Heart left ventricle (tissue), 16 donors: ENCODE measurements around the gene PLEKHD1. TPM values are rescaled to one million over a fixed set of nuclear protein-coding genes. Genes with fewer than 3 reads are reported as not detected.
"Not testable (repeated sequence)": the region's sequence is repeated elsewhere in the genome, so short reads cannot be mapped to it uniquely, and the experiment has no call there.

Experiments used
- ATAC-seq, 4 donors: fragments of 200-7000 bp; cut with Tn5 transposase; one replicate each; pipeline ENCODE4 v1.9.1; 2020 to 2022; ENCODE audit warnings: moderate library complexity in 4 of 4, mild to moderate bottlenecking in 3 of 4, moderate number of reproducible peaks in 1 of 4
- DNase-seq, 5 donors: peaks; one replicate each; pipeline ENCODE4 v3.0.0-alpha.2; 2020
- H3K27ac ChIP-seq, 12 donors: fragments of 200-600 bp; sonication (generic) in 4 of 12; one replicate each; pipeline versions ENCODE4 v1.5.0 to v1.8.0; 2016 to 2022; ENCODE audit warnings: mild to moderate bottlenecking in 2 of 12
- H3K27me3 ChIP-seq, 9 donors: fragments of 200-600 bp; sonication (generic) in 2 of 9; one replicate each; pipeline versions ENCODE4 v1.5.1 to v1.8.0; 2016 to 2022; ENCODE audit warnings: mild to moderate bottlenecking in 3 of 9
- H3K36me3 ChIP-seq, 9 donors: fragments of 200-600 bp; sonication (generic) in 2 of 9; one replicate each; pipeline versions ENCODE4 v1.5.0 to v1.8.0; 2018 to 2022; ENCODE audit warnings: mild to moderate bottlenecking in 2 of 9
- H3K4me1 ChIP-seq, 12 donors: fragments of 200-600 bp; sonication (generic) in 4 of 12; one replicate each; pipeline versions ENCODE4 v1.5.0 to v1.8.0; 2016 to 2022; ENCODE audit warnings: mild to moderate bottlenecking in 3 of 12
- H3K4me3 ChIP-seq, 12 donors: fragments of 200-600 bp; sonication (generic) in 4 of 12; one replicate each; pipeline versions ENCODE4 v1.5.0 to v1.8.0; 2017 to 2022; ENCODE audit warnings: mild to moderate bottlenecking in 9 of 12, moderate library complexity in 4 of 12
- H3K9me3 ChIP-seq, 12 donors: fragments of 200-600 bp; sonication (generic) in 4 of 12; one replicate each; pipeline versions ENCODE4 v1.5.0 to v1.8.0; 2016 to 2022; ENCODE audit warnings: mild to moderate bottlenecking in 1 of 12
- POLR2A ChIP-seq, 2 donors: fragments of 450-650 bp; IDR thresholded peaks; one replicate each; pipeline ENCODE4 v1.6.1; 2017; ENCODE audit warnings: antibody characterized with exemption in 2 of 2, mild to moderate bottlenecking in 2 of 2, moderate library complexity in 2 of 2
- WGBS, 4 donors: extraction: QIAGEN DNeasy Blood & Tissue Kit in 2 of 4; methylation state at CpG; one replicate each; pipeline versions ENCODE4 v1.1.5 to v1.1.7; 2013 to 2018; 5-methylcytosine and 5-hydroxymethylcytosine counted together
- intact Hi-C, 10 donors: fragments of 100-400 bp; cut with DNase I; formaldehyde crosslinking; loops; one replicate each; pipeline versions ENCODE4 v1.11.1 to v1.14.2; 2022
- polyA plus RNA-seq, 2 donors: library from polyadenylated mRNA; stranded (reverse); fragments of 200-250 nt; gene quantifications; one replicate each; pipeline ENCODE4 v1.2.3, GENCODE V29; 2013
- total RNA-seq, 9 donors: library from RNA; depleted of rRNA in 2 of 9; stranded (reverse); fragments of >200 nt in 2 of 9; fragmentation: NEBNext Ultra II Directional in 3 of 9; extraction: Animal tissue kit (Norgen Biotek cat#: 25700) in 3 of 9; gene quantifications; one replicate each; pipeline versions ENCODE4 v1.1.0 to v1.2.4, GENCODE V29; 2016 to 2023
- TF ChIP-seq, protein P1 (sequence below), 12 donors: fragments of 200-600 bp; sonication (generic) in 4 of 12; IDR thresholded peaks; one replicate each; pipeline versions ENCODE4 v1.5.0 to v1.8.0; 2018 to 2022; ENCODE audit warnings: antibody characterized with exemption in 12 of 12, mild to moderate bottlenecking in 5 of 12
- donor health status: ischemic (EF 13 %, LVEDD 7.1; RV severe dilation, severe dysfunction).
- donor health status: healthy with polysubstance abuse.
- donor health status: DM: no; HTN: yes; CAD: no.
- donor health status: DM: no; HTN: no; CAD: no.
- donor health status: ischemic (EF 25% LVEDD 6.9; RV normal size, moderate dysfunction).
- donor health status: ischemic (EF 25% LVEDD 5.7; RV mildly dilated, moderate dysfunction).
- donor health status: healthy.
- donor health status: DM: yes; HTN: yes; CAD: no.
- donor health status: ischemic (EF 35%, LVEDD 5.7; RV mildly dilated, moderate dysfunction).
- donor health status: nonischemic (EF 11% LVEDD 7.7; RV severe dilation, severe dysfunction).
- donor health status: DM: yes; HTN: yes; CAD: no.
- donor health status: PGD.
- donor health status: ischemic (EF 29% LVEDD 5.4; RV normal size, mild dysfunction).
- donor health status: nonischemic (EF 23%, LVEDD 6.1; RV moderate dilation, normal function).

PLEKHD1 gene
- total and polyA plus RNA-seq, 11 donors, result 0.04 to 0.45 (median 0.12) TPM; not detected in 4

DNA sequence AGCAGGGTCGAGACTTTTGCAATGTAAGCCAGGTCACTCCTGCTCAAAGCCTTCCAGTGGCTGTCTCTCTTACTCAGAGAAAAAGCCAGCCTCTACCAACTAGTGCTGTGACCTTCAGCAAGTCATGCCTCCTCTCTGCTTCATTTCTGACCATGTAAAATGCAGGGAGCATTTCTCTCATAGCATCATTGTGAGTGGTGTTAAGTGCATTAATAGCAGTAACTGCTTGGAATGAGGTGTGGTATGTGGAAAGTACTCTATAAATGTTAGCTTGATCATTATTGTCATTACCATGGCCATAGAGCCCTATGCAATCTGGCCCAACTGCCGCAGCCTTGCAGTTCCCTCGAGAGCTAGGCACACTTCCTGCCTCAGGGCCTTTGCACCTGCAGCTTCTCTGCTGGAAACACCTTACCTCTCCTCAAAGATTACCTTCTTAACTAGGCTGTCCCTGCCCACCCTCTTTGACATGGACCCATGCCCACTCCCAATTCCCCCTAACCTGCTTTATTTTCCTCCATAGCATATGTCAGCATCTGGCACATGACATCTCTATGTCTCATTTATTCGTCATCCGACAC is 10.9 kb downstream of the PLEKHD1 start:
- Histone ChIP-seq H3K27ac (no peak overlapping the region), H3K4me1 (no peaks in the 10 kb centered on the region), H3K36me3 (no peaks in the 10 kb centered on the region), H3K9me3 (no peaks in the 10 kb centered on the region), H3K4me3 (no peak overlapping the region), H3K27me3 (no peaks in the 10 kb centered on the region)
- intact Hi-C loops, result no loop called here
- ATAC-seq (no peak), DNase-seq (no peak)
- TF ChIP-seq POLR2A (IDR thresholded peaks at IDR 0.05), result no peak
- TF ChIP-seq, protein P1, sequence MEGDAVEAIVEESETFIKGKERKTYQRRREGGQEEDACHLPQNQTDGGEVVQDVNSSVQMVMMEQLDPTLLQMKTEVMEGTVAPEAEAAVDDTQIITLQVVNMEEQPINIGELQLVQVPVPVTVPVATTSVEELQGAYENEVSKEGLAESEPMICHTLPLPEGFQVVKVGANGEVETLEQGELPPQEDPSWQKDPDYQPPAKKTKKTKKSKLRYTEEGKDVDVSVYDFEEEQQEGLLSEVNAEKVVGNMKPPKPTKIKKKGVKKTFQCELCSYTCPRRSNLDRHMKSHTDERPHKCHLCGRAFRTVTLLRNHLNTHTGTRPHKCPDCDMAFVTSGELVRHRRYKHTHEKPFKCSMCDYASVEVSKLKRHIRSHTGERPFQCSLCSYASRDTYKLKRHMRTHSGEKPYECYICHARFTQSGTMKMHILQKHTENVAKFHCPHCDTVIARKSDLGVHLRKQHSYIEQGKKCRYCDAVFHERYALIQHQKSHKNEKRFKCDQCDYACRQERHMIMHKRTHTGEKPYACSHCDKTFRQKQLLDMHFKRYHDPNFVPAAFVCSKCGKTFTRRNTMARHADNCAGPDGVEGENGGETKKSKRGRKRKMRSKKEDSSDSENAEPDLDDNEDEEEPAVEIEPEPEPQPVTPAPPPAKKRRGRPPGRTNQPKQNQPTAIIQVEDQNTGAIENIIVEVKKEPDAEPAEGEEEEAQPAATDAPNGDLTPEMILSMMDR (IDR thresholded peaks at IDR 0.05), result no peak
- WGBS, 4 donors, result 88 to 94% (median 90%) methylated on average over 5 of the region's 5 CpGs

DNA sequence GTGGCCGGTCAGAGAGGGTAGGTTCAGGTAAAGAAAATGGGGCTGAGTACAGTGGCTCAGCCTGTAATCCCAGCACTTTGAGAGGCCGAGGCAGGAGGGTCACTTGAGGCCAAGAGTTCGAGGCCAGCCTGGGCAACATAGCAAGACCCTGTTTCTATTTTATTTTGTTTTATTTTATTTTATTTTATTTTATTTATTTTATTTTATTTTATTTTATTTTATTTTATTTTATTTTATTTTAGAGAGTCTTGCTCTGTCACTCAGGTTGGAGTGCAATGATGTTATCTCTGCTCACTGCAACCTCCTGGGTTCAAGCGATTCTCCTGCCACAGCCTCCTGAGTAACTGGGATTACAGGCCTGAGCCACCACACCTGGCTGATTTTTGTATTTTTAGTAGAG is 13.3 kb downstream of the PLEKHD1 start:
- 91 to 96% (median 94%) methylated on average over 4 of the region's 4 CpGs for WGBS, 4 donors

DNA sequence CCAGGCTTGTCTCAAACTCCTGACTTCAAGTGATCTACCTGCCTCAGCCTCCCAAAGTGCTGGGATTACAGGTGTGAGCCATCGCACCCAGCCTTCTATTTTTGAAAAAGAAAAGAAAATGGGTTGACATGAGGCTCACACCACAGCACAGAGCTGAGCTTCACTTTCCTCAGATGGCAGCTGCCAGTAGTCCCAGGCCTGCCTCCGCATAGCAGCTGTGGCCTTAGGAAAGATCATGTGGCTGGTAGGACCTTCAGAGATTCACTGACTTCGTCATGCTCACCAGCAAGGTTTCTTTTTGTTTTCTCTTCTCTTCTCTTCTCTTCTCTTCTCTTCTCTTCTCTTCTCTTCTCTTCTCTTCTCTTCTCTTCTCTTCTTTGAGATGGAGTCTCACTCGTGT is 13.8 kb downstream of the PLEKHD1 start:
- H3K36me3 ChIP-seq, H3K9me3 ChIP-seq, intact Hi-C loops, DNase-seq, H3K27ac ChIP-seq, ATAC-seq, H3K27me3 ChIP-seq, H3K4me3 ChIP-seq: not testable (repeated sequence)
- 91 to 94% (median 94%) methylated on average over 4 of the region's 4 CpGs for WGBS, 4 donors
- peaks cover 0 to 13% (median 2%) of the 10 kb centered on the region in 12 donors for H3K4me1 ChIP-seq

More for the DNA sequence above, 13.3 kb downstream of the PLEKHD1 start:
- H3K4me3 ChIP-seq, H3K36me3 ChIP-seq, ATAC-seq, H3K27ac ChIP-seq, H3K9me3 ChIP-seq, DNase-seq, H3K27me3 ChIP-seq, intact Hi-C loops: not testable (repeated sequence)
- H3K4me1 ChIP-seq, result peaks cover 0 to 13% (median 2%) of the 10 kb centered on the region in 12 donors

DNA sequence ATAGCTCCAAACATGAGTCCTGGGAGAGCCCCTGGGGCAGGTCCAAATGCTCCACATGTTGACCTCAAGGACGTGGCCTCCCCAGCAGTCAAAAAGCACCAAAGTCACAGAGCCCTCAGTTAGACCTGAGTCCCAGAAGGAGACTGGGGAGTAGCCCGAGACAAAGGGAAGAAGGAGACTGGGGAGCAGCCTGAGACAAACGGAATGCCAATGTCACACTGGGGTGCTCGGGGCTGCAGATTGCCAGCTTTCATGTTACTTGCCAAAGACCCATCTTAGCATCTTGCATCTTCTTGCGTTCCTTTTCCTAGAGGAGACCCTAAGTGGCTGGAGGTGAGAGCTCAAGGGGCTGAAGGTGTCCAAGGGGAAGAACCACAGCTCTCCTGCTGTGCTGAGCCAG is 14.9 kb downstream of the PLEKHD1 start:
- Histone ChIP-seq H3K36me3 (no peaks in the 10 kb centered on the region), H3K4me1 (peaks cover 0 to 13% (median 2%) of the 10 kb centered on the region in 12 donors), H3K27ac (no peak overlapping the region), H3K9me3 (no peaks in the 10 kb centered on the region), H3K4me3 (no peak overlapping the region), H3K27me3 (no peaks in the 10 kb centered on the region)
- DNase-seq (no peak), ATAC-seq (no peak)
- intact Hi-C loops, result no loop called here
- 75 to 92% (median 87%) methylated on average over 4 to 5 of the region's 5 CpGs for WGBS, 4 donors
- TF ChIP-seq, protein P1 (IDR thresholded peaks at IDR 0.05), result no peak
- TF ChIP-seq POLR2A (IDR thresholded peaks at IDR 0.05), result no peak

DNA sequence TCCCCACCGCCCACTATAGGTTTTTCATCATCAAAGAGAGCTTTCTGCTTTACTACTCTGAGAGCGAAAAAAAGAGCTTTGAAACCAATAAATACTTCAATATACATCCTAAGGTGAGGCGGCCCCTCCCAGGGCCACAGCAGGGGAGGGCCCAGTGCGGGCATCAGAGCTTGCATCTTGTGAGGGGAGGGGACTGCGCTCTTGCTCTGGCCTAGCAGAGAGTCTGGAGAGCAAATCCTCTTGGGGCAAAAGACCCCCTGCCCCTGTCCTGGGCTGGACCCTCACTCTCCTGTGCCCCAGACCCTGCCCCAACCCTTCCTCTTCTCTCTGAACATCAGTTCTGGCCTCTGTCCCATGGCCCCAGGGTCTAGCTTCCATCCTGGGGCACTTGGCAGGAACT is 15.6 kb downstream of the PLEKHD1 start:
- peaks cover 0 to 13% (median 2%) of the 10 kb centered on the region in 12 donors for H3K4me1 ChIP-seq
- TF ChIP-seq, protein P1 (IDR thresholded peaks at IDR 0.05), result no peak
- TF ChIP-seq POLR2A (IDR thresholded peaks at IDR 0.05), result no peak
- DNase-seq (no peak), ATAC-seq (no peak)
- 84 to 91% (median 88%) methylated on average over 5 of the region's 5 CpGs for WGBS, 4 donors
- no peak overlapping the region for H3K27ac ChIP-seq
- no peaks in the 10 kb centered on the region for H3K27me3 ChIP-seq
- intact Hi-C loops, result no loop called here
- H3K9me3 ChIP-seq, result no peaks in the 10 kb centered on the region
- H3K36me3 ChIP-seq, result no peaks in the 10 kb centered on the region
- no peak overlapping the region for H3K4me3 ChIP-seq
